SW480 (cell line): ENCODE data around the gene GDE1.

Experiments
- DNase-seq: peaks from one replicate; pipeline ENCODE4 v3.0.0-alpha.2; 2016; ENCODE audit warnings: low spot score

The GDE1 gene

GRCh38 chr16:19523559-19524355 lies 1.9 kb upstream of the GDE1 start, which contains the start of gene CCP110:
CCP110 (plus strand) TSS chr16:19523942; CDS start chr16:19527882, 3,940 bp downstream.
- peak; percentile 94 for DNase-seq

GRCh38 chr16:19523184-19523558 lies 1.3 kb upstream of the GDE1 start:
- no peak for DNase-seq

DNA sequence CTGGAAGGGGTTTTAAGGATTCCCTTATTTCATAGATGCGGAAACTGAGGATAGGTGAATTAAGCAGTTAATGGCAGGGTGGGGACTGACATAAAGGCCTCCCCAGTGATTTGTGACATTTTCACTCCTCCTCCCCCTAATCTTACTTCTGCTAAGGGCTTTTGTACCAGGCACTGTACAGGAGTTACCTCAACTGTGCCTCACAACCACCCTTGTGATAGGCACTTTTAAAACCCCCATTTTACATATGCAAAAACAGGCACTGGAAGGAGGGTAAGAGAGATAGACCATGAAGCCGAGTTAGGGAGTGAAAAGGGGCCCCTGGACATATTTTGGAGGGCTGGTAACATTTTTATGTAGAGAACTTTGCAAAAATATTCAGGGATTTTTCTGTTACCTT lies 862 bp upstream of the GDE1 start:
- no peak for DNase-seq

DNA sequence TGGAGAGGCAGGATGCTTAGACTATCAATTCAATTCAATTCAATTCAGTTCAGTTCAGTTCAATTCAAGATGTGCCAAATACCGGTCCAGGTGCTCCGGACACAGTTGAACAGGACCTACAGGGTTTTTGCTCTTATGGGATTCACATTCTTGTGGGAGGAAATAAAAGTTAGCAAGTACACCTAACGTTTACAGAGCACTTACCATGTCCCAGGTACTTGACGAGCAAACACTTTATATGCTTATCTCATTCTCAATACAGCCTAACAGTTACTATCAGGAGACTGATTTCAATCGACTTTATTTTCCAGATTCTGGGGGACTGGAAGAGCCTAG lies 467 bp upstream of the GDE1 start:
- no peak for DNase-seq

- DNase-seq = peak; percentile 36
Observed at GRCh38 chr16:19520861-19521331, 1.0 kb downstream of the GDE1 start.

DNA sequence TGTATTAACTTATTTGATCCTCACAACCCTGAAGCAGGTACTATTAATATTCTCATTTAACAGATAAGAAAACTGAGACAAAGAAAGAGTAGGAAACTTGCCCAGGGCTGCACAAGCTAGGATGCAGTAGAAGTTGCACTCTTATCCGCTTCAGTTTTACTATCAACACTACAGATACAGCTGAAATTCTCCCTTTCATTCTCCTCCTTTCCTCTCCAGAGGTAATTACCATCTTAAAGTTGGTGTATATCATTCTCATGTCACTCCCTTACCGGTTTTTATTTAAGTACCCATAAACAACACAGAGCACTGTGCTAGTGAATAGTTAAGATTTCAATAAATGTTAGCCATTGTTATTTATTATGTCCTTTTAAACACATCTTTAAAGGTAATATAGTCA lies 3.5 kb downstream of the GDE1 start:
- no peak for DNase-seq

- DNase-seq = peak; percentile 17
Observed at GRCh38 chr16:19517424-19518089, 4.3 kb downstream of the GDE1 start.

DNA sequence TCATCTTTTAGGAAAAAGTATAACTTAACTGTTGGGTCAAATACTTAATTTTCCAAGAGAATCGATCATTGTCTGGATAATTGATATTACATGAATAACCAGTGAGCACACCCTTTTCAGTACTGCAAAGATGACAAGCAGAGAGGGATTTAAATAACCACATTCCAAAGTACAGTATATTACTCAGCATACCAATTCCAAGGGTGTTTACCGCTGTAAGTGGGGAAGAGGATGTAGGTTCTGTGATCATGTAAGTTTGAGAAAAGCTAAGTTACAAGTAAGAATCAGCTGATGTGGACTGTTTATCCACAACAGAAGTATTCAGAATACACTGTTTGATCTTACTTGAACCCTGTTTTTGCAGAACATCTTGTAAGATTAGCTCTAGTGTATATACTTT lies 6.1 kb downstream of the GDE1 start:
- DNase-seq = peak; percentile 26

DNA sequence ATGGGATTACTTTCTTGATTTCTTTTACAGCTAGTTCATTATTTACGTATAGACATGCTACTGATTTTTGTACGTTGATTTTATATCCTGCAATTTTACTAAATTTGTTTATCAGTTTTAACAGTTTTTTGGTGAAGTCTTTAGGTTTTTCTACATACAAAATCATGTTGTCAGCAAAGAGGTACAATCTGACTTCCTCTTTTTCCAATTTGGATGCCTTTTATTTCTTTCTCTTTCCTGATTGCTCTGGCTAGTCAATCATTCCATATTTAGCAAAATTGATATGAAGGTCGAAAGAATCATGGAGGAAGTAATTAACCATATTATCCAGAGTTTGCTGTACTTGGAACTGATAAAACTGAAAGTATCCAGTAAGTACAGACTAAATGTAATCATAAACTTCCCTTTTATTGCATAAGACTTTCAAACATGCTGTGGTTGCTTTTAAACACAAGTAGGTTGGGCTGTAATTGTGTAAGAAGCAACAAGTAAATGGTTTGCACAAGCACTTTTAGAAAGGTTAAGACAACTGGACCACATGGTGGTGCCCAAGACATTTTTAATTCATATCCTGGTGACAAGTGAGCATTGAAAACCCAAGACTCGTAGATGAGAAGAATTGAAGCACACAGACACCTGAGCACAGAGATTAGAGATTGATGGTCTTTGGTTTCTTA lies 8.4 kb downstream of the GDE1 start:
- DNase-seq = no peak

GRCh38 chr16:19512297-19512696 lies 9.6 kb downstream of the GDE1 start:
- DNase-seq = no peak

GRCh38 chr16:19507867-19508266 lies 14.0 kb downstream of the GDE1 start:
- no peak for DNase-seq

- DNase-seq = no peak
Observed at GRCh38 chr16:19506965-19507364, 14.9 kb downstream of the GDE1 start.

DNA sequence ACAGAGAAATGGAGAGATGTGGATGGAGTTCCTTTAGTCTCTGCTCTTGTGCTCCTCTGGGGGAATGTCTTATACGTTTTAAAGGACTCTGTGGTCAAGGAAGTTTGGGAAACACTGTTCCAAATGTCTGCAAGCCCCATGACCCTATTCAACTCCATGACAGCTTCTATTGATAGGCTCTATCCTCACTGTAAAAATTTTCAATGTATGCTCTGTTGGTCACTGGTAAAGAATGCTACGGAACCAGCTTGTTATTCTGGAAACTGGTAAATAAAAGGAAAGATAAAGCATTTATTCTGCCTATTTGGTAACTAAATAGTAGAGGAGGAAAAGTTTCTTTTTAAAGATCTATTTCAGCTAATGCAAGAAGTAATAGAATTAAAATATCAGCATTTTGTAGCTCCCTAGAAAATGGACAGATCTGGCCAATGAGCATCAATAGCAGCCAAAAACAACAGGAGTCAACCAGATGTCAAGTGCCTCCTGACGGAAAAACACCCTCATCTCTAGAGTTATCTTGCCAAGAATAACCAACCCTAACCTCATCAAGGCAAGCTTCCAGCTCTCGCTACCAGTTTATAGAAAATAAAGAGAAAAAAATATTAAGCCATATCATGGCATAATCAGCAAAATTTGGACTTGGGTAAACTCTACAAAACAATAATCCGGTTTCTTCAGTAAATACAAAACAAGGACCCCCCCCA lies 16.1 kb downstream of the GDE1 start:
- DNase-seq = no peak

DNA sequence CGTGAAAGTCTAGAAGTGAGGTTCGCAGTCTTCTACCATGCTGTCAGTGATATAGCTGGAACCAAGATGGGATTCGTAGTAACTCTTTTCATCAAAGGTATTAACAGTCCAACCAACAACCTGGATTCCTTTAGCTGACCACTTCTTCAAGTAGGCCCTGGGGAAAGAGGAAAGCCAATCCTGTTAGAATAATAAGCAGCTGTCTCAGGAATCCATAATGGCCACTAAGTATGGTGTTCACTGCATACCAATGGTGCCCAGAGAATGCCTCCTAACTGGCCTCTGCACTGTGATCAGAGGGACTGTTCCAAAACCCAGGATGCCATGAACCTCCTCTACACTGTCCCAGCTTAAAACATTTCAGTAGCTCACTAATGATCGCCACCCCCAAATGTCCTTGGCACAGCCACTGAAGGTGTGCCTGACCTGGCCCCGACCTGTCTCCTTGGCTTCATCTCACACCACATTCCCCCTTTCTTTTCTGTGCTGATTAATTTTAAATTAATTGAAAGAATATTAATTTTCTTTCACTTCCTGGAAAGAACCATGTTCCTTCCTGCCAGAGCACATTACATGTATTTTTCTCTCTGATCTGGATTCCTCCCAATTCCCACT lies 18.3 kb downstream of the GDE1 start:
- no peak for DNase-seq

GRCh38 chr16:19502395-19503131 lies 19.3 kb downstream of the GDE1 start:
- peak; percentile 55 for DNase-seq

DNA sequence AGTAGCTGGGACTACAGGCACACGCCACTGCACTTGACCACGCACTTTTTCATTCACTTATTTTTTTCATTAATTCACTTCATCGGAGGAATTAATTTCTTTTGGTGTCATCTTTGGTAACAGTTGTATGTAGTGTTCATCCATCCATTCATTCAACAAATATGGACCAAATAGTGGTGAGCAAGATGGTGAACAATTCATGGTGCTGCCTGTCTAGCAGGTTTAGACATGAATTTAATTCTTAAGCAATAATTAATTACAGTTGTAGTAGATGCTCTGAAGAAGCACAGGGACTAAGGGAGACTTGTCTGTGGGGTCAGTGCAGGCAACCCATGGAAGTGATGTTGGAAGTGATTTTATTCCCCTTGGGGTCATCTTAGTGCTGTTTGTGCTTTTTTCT lies 22.4 kb downstream of the GDE1 start:
- DNase-seq = no peak

DNA sequence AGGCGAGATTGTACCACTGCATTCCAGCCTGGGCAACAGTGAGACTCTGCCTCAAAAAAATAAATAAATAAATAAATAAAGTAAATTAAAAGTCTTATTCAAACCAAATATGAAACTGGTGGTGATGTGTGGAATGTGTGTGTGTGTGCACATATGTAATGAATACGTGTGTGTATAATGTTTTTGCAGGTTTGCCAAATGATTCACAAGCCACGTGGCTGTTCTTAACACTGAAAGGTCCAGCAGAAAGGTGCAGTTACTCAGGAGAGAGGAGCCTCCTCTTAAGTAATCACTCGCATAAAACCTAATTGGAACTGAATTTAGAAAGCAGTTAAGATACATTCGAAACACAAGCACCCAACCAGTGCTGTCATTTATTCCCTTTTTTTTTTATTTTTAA lies 22.9 kb downstream of the GDE1 start:
- no peak for DNase-seq

- no peak for DNase-seq
Observed at GRCh38 chr16:19497176-19497575, 24.7 kb downstream of the GDE1 start.

DNA sequence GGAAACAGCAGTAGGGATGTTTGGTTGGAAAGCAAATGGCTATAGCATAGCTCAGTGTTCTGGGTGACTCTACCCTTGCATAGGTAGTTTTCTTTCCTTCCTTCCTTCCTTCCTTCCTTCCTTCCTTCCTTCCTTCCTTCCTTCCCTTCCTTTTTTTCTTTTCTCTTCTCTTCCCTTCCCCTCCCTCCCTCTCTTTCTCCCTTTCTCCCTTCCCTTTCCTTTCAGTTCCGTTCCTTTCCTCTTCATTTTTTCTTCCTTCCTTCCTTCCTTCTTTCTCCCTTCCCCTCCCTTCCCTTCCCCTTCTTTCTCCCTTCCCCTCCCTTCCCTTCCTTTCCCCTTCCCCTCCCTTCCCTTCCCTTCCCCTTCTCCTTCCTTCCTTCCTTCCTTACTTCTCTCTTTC lies 31.3 kb downstream of the GDE1 start:
- DNase-seq = no peak

DNA sequence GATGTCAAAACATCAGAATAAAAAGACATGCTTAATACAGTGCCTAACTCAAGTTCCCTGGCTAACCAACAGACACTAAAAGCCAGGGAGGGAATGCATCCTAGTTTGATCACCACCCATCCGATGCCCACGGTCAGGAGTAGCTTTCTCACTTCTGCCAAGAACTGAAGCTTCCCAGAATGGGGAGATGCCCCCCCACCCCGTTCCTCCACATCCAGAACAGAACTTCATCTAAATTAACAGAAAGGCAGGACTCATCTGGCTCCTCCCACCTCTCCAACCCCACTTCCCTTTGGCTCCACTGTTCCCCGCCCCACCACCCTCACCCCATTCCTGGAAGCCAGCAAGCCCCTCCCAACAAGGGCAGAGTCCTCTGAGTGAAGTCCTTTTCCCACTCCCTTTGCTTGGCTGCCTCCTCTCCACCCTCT lies 33.7 kb downstream of the GDE1 start:
- peak; percentile 25 for DNase-seq

- no peak for DNase-seq
Observed at GRCh38 chr16:19486750-19487325, 35.1 kb downstream of the GDE1 start.
